Liver (tissue), 3 donors: ENCODE measurements around the gene DESI1.

Source experiments
- ATF3 ChIP-seq: IDR thresholded peaks from 2 replicates; pipeline ENCODE4 v1.6.1; 2016; ENCODE audit warnings: antibody characterized with exemption
- JUND ChIP-seq, 2 donors: IDR thresholded peaks; 2 replicates each; pipeline ENCODE4 v1.6.1; 2016; ENCODE audit warnings: antibody characterized with exemption in 2 of 2
- MAX ChIP-seq: IDR thresholded peaks from 2 replicates; pipeline ENCODE4 v1.6.1; 2016; ENCODE audit warnings: antibody characterized with exemption
- RAD21 ChIP-seq, 2 donors: IDR thresholded peaks; 2 replicates each; pipeline ENCODE4 v1.6.1; 2016; ENCODE audit warnings: antibody characterized with exemption in 2 of 2, mild to moderate bottlenecking in 2 of 2
- TAF1 ChIP-seq: conservative IDR thresholded peaks from 2 replicates; pipeline ENCODE4 v1.6.1; 2016; ENCODE audit warnings: antibody characterized with exemption, mild to moderate bottlenecking
- YY1 ChIP-seq: IDR thresholded peaks from 2 replicates; pipeline ENCODE4 v1.6.1; 2016; ENCODE audit warnings: antibody characterized with exemption, mild to moderate bottlenecking
- TF ChIP-seq, protein P1 (sequence below): fragments of 150-350 bp; IDR thresholded peaks from 2 replicates; pipeline ENCODE4 v1.5.1; 2017; ENCODE audit warnings: improper control_type of control experiment, low read depth, low read length; ENCODE audit not compliant: missing input control
- TF ChIP-seq, protein P2 (sequence below): IDR thresholded peaks from 2 replicates; pipeline ENCODE4 v1.6.1; 2016; ENCODE audit warnings: antibody characterized with exemption, mild to moderate bottlenecking
- donor health status: healthy.
- donor health status: healthy.

DNA sequence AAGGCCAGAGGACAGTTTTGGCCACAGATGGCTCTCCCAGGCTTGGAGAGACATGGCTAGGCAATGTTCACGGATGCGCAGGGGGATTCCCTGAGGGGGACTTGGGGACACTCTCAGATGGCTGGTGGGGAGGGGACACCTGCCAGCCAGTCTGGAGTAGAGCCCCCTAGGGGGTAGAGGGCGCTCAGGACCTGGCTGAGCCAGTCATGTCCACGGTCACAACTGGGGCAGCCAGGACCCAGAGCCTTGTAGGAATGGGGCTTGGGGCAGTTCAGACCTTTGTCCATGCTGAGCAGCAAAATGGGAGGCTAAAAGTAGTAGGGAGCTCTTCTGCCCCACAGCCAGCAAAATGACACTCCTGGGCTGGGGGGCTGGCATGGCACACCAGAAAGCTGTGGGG lies 58.4 kb downstream of the DESI1 start:
- TF ChIP-seq, protein P1, sequence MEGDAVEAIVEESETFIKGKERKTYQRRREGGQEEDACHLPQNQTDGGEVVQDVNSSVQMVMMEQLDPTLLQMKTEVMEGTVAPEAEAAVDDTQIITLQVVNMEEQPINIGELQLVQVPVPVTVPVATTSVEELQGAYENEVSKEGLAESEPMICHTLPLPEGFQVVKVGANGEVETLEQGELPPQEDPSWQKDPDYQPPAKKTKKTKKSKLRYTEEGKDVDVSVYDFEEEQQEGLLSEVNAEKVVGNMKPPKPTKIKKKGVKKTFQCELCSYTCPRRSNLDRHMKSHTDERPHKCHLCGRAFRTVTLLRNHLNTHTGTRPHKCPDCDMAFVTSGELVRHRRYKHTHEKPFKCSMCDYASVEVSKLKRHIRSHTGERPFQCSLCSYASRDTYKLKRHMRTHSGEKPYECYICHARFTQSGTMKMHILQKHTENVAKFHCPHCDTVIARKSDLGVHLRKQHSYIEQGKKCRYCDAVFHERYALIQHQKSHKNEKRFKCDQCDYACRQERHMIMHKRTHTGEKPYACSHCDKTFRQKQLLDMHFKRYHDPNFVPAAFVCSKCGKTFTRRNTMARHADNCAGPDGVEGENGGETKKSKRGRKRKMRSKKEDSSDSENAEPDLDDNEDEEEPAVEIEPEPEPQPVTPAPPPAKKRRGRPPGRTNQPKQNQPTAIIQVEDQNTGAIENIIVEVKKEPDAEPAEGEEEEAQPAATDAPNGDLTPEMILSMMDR: no peak
- no peak for TF ChIP-seq MAX
- TF ChIP-seq TAF1: no peak
- no peak for TF ChIP-seq YY1
- TF ChIP-seq, protein P2, sequence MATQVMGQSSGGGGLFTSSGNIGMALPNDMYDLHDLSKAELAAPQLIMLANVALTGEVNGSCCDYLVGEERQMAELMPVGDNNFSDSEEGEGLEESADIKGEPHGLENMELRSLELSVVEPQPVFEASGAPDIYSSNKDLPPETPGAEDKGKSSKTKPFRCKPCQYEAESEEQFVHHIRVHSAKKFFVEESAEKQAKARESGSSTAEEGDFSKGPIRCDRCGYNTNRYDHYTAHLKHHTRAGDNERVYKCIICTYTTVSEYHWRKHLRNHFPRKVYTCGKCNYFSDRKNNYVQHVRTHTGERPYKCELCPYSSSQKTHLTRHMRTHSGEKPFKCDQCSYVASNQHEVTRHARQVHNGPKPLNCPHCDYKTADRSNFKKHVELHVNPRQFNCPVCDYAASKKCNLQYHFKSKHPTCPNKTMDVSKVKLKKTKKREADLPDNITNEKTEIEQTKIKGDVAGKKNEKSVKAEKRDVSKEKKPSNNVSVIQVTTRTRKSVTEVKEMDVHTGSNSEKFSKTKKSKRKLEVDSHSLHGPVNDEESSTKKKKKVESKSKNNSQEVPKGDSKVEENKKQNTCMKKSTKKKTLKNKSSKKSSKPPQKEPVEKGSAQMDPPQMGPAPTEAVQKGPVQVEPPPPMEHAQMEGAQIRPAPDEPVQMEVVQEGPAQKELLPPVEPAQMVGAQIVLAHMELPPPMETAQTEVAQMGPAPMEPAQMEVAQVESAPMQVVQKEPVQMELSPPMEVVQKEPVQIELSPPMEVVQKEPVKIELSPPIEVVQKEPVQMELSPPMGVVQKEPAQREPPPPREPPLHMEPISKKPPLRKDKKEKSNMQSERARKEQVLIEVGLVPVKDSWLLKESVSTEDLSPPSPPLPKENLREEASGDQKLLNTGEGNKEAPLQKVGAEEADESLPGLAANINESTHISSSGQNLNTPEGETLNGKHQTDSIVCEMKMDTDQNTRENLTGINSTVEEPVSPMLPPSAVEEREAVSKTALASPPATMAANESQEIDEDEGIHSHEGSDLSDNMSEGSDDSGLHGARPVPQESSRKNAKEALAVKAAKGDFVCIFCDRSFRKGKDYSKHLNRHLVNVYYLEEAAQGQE: no peak
- TF ChIP-seq ATF3: no peak
- TF ChIP-seq RAD21 (IDR thresholded peaks at IDR 0.05): no peak
- TF ChIP-seq JUND (IDR thresholded peaks at IDR 0.05): no peak
